Keratinocyte (primary cell): Measurements from ENCODE around the gene TTC31.

Source experiments
- EZH2 ChIP-seq: IDR thresholded peaks from one replicate; pipeline ENCODE4 v1.6.1; 2012; ENCODE audit warnings: inconsistent platforms, mild to moderate bottlenecking, low read length, moderate library complexity
- TF ChIP-seq, protein P1 (sequence below), 3 experiments: IDR thresholded peaks in 1 of 3; conservative IDR thresholded peaks in 1 of 3; optimal IDR thresholded peaks in 1 of 3; 2 replicates in 2 of 3; 3 replicates in 1 of 3; pipeline versions ENCODE3 to v1.5.1; 2011; ENCODE audit warnings: low read length in 3 of 3, mild to moderate bottlenecking in 3 of 3, moderate library complexity in 2 of 3, control low read depth in 1 of 3, inconsistent platforms in 1 of 3; ENCODE audit not compliant: insufficient read depth in 2 of 3; ENCODE audit errors: extremely low read depth in 1 of 3

- TF ChIP-seq, protein P1, sequence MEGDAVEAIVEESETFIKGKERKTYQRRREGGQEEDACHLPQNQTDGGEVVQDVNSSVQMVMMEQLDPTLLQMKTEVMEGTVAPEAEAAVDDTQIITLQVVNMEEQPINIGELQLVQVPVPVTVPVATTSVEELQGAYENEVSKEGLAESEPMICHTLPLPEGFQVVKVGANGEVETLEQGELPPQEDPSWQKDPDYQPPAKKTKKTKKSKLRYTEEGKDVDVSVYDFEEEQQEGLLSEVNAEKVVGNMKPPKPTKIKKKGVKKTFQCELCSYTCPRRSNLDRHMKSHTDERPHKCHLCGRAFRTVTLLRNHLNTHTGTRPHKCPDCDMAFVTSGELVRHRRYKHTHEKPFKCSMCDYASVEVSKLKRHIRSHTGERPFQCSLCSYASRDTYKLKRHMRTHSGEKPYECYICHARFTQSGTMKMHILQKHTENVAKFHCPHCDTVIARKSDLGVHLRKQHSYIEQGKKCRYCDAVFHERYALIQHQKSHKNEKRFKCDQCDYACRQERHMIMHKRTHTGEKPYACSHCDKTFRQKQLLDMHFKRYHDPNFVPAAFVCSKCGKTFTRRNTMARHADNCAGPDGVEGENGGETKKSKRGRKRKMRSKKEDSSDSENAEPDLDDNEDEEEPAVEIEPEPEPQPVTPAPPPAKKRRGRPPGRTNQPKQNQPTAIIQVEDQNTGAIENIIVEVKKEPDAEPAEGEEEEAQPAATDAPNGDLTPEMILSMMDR (optimal IDR thresholded peaks at IDR 0.05 in 1 of 3, IDR thresholded peaks at IDR 0.05 in 1 of 3, conservative IDR thresholded peaks at IDR 0.05 in 1 of 3; ENCODE audit: extremely low read depth in 1 of 3, insufficient read depth in 2 of 3, low read length in 3 of 3), result no peak
- no peak for TF ChIP-seq EZH2
Observed at GRCh38 chr2:74507926-74508520, 25.1 kb downstream of the TTC31 start.
